ENCODE data around the gene PGM2.

PGM2 gene

DNA sequence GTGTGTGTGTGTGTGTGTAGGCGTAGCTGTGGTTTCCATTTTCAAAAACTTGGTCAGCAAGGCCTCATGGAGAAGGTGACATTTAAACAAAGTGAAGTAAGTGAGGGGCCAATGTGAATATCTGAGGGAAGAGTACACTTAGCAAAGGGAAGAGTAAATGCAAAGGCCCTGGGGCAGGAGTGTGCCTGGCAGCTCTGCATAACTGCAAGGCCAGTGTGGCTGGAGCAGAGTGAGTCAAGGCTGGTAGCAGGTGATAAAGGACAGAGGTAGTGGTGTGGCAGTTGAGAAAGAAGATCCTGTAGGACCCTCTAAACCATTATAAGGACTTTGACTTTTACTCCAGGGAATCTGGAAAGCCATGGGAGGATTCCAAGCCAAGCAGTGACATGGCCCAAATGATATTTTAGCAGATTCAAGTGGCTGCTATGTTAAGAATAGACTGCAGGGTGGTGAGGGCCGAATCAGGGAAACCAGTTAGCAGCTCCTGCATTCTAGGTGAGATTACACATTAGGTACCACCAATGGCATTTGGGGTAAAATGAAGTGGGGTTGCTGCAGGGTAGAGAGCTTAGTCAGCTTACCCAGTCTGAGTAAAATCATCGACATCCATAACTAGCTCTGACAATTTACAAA lies 58.5 kb downstream of the PGM2 start:
- TF ChIP-seq, protein P1, sequence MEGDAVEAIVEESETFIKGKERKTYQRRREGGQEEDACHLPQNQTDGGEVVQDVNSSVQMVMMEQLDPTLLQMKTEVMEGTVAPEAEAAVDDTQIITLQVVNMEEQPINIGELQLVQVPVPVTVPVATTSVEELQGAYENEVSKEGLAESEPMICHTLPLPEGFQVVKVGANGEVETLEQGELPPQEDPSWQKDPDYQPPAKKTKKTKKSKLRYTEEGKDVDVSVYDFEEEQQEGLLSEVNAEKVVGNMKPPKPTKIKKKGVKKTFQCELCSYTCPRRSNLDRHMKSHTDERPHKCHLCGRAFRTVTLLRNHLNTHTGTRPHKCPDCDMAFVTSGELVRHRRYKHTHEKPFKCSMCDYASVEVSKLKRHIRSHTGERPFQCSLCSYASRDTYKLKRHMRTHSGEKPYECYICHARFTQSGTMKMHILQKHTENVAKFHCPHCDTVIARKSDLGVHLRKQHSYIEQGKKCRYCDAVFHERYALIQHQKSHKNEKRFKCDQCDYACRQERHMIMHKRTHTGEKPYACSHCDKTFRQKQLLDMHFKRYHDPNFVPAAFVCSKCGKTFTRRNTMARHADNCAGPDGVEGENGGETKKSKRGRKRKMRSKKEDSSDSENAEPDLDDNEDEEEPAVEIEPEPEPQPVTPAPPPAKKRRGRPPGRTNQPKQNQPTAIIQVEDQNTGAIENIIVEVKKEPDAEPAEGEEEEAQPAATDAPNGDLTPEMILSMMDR (IDR thresholded peaks at IDR 0.05; ENCODE audit: low read depth, low read length, missing control alignments): no peak
- DNase-seq (ENCODE audit: extremely low read depth, low read depth): no peak
- H3K4me3 ChIP-seq (replicated peaks; ENCODE audit: low read depth, low read length): no peak overlapping the region

DNA sequence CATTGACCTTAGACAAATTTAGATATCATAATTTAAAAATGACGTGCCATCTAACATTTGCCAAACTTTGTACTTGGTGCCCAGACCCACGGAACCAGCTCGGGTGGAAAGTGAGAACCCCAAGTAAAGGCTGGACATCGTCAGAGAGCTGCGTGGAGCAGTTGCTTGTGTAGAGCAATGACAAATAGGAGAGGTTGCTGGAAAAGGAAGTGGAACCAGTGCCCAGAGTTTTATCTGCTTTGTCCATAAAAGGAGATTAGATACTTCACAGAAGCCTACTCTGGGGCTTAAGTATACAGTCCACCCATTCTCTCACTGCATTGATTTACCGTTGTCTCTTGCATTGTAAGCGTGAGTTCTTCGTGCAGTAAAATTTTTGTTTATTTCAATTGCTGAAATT lies 59.0 kb downstream of the PGM2 start:
- DNase-seq (ENCODE audit: extremely low read depth, low read depth): no peak
- no peak overlapping the region for H3K4me3 ChIP-seq (replicated peaks; ENCODE audit: low read depth, low read length)
- TF ChIP-seq, protein P1 (IDR thresholded peaks at IDR 0.05; ENCODE audit: low read depth, low read length, missing control alignments): no peak

GRCh38 chr4:37889849-37890800 lies 63.6 kb downstream of the PGM2 start:
- TF ChIP-seq, protein P1 (IDR thresholded peaks at IDR 0.05; ENCODE audit: low read depth, low read length, missing control alignments): no peak
- DNase-seq (ENCODE audit: extremely low read depth, low read depth): no peak
- peak overlapping the region; percentile 52 for H3K4me3 ChIP-seq (replicated peaks; ENCODE audit: low read depth, low read length)

- peak within 1 kb of the TSS; percentile 52 for H3K4me3 ChIP-seq (replicated peaks; ENCODE audit: low read depth, low read length)
- no peak for DNase-seq (ENCODE audit: extremely low read depth, low read depth)
- TF ChIP-seq, protein P1 (IDR thresholded peaks at IDR 0.05; ENCODE audit: low read depth, low read length, missing control alignments): no peak
Observed at GRCh38 chr4:37890801-37891259, 64.3 kb downstream of the PGM2 start, which contains the start of gene TBC1D1. TSS of gene TBC1D1 (plus strand) at chr4:37891084. CDS start at chr4:37902096, 11,012 bp downstream.

GRCh38 chr4:37891260-37892159 lies 65.0 kb downstream of the PGM2 start:
- H3K4me3 ChIP-seq (replicated peaks; ENCODE audit: low read depth, low read length): peak overlapping the region; percentile 52
- TF ChIP-seq, protein P1 (IDR thresholded peaks at IDR 0.05; ENCODE audit: low read depth, low read length, missing control alignments): no peak
- no peak for DNase-seq (ENCODE audit: extremely low read depth, low read depth)

GRCh38 chr4:37892641-37893040 lies 66.2 kb downstream of the PGM2 start:
- no peak for DNase-seq (ENCODE audit: extremely low read depth, low read depth)
- TF ChIP-seq, protein P1 (IDR thresholded peaks at IDR 0.05; ENCODE audit: low read depth, low read length, missing control alignments): no peak
- no peak overlapping the region for H3K4me3 ChIP-seq (replicated peaks; ENCODE audit: low read depth, low read length)

Measured in HFF-Myc (cell line).